GM18505 (cell line): ENCODE data around the gene ARNT2.

ENCODE experiments used
- ATAC-seq: cut with Tn5 transposase; IDR thresholded peaks from one replicate; pipeline ENCODE4 v1.9.1; 2021; ENCODE audit not compliant: unreplicated experiment
- POLR2A ChIP-seq: IDR thresholded peaks from 4 replicates; pipeline ENCODE4 v1.6.1; 2011; ENCODE audit warnings: borderline replicate concordance; ENCODE audit not compliant: insufficient read depth, insufficient read length; ENCODE audit errors: extremely low read depth

Gene ARNT2

GRCh38 chr15:80550219-80550907 lies 146.2 kb downstream of the ARNT2 start:
- no peak for TF ChIP-seq POLR2A
- no peak for ATAC-seq

GRCh38 chr15:80550908-80551260 lies 146.7 kb downstream of the ARNT2 start:
- no peak for ATAC-seq
- no peak for TF ChIP-seq POLR2A

- TF ChIP-seq POLR2A, result no peak
- ATAC-seq, result no peak
These were observed 147.2 kb downstream of the ARNT2 start for GRCh38 chr15:80551348-80551747.

GRCh38 chr15:80554560-80554959 lies 150.4 kb downstream of the ARNT2 start:
- ATAC-seq, result no peak

GRCh38 chr15:80556694-80557367 lies 152.6 kb downstream of the ARNT2 start:
- no peak for ATAC-seq
- TF ChIP-seq POLR2A, result no peak

More at GRCh38 chr15:80554560-80554959, 150.4 kb downstream of the ARNT2 start:
- no peak for TF ChIP-seq POLR2A

GRCh38 chr15:80557441-80558234 lies 153.5 kb downstream of the ARNT2 start:
- TF ChIP-seq POLR2A, result no peak
- ATAC-seq, result no peak

GRCh38 chr15:80558631-80559319 lies 154.6 kb downstream of the ARNT2 start:
- no peak for ATAC-seq
- TF ChIP-seq POLR2A, result no peak

GRCh38 chr15:80559320-80559693 lies 155.1 kb downstream of the ARNT2 start:
- TF ChIP-seq POLR2A, result no peak

GRCh38 chr15:80559761-80560160 lies 155.6 kb downstream of the ARNT2 start:
- TF ChIP-seq POLR2A, result no peak
- no peak for ATAC-seq

More at GRCh38 chr15:80559320-80559693, 155.1 kb downstream of the ARNT2 start:
- ATAC-seq, result no peak

GRCh38 chr15:80560601-80561400 lies 156.6 kb downstream of the ARNT2 start:
- no peak for TF ChIP-seq POLR2A

GRCh38 chr15:80561500-80561899 lies 157.3 kb downstream of the ARNT2 start:
- ATAC-seq, result no peak
- TF ChIP-seq POLR2A, result no peak

More at GRCh38 chr15:80560601-80561400, 156.6 kb downstream of the ARNT2 start:
- ATAC-seq, result no peak

- no peak for TF ChIP-seq POLR2A
- ATAC-seq, result no peak
These were observed 157.9 kb downstream of the ARNT2 start for GRCh38 chr15:80562033-80562432.
